DMS53 (cell line): ENCODE data around the gene PRB2.
A peak's percentile ranks its signal among the peaks of the same experiment; 100 is the strongest.
"Not testable (repeated sequence)": the region's sequence is repeated elsewhere in the genome, so short reads cannot be mapped to it uniquely, and the experiment has no call there.

Experiments
- DNase-seq: peaks from one replicate; lab custom pipeline; 2025; lab: John Stamatoyannopoulos, UW

Gene PRB2

GRCh38 chr12:11395467-11395866 is at the start of gene PRB2:
PRB2 (minus strand) TSS chr12:11395567; CDS start chr12:11395529, 38 bp downstream.
- DNase-seq: not testable (repeated sequence)

- DNase-seq: no peak
Measured at GRCh38 chr12:11437966-11438365, 42.6 kb upstream of the PRB2 start.

GRCh38 chr12:11433664-11434063 is 38.3 kb upstream of the PRB2 start:
- DNase-seq: no peak

- DNase-seq: no peak
Measured at GRCh38 chr12:11431486-11431885, 36.1 kb upstream of the PRB2 start.

GRCh38 chr12:11427341-11427740 is 32.0 kb upstream of the PRB2 start:
- no peak for DNase-seq

- no peak for DNase-seq
Measured at GRCh38 chr12:11412731-11413130, 17.4 kb upstream of the PRB2 start.

GRCh38 chr12:11408096-11408495 is 12.7 kb upstream of the PRB2 start:
- DNase-seq: no peak

- no peak for DNase-seq
Measured at GRCh38 chr12:11397366-11397765, 2.0 kb upstream of the PRB2 start.

- DNase-seq: not testable (repeated sequence)
Measured at GRCh38 chr12:11391456-11391855, 3.9 kb downstream of the PRB2 start.

GRCh38 chr12:11377420-11377819 is 17.9 kb downstream of the PRB2 start:
- not testable (repeated sequence) for DNase-seq

GRCh38 chr12:11361151-11361550 is 34.2 kb downstream of the PRB2 start:
- DNase-seq: no peak

GRCh38 chr12:11360205-11360883 is 35.0 kb downstream of the PRB2 start:
- peak; percentile 17 for DNase-seq

GRCh38 chr12:11351736-11352135 is 43.6 kb downstream of the PRB2 start:
- DNase-seq: not testable (repeated sequence)

GRCh38 chr12:11348439-11348838 is 46.9 kb downstream of the PRB2 start:
- no peak for DNase-seq

- DNase-seq: peak; percentile 52
Measured at GRCh38 chr12:11347810-11348209, 47.6 kb downstream of the PRB2 start.

GRCh38 chr12:11344500-11344899 is 50.9 kb downstream of the PRB2 start:
- DNase-seq: no peak
